ENCODE results near the gene C6orf15. TPM values are rescaled to one million over a fixed set of nuclear protein-coding genes. Genes with fewer than 3 reads are reported as not detected.

The C6orf15 gene
- total and polyA plus RNA-seq, 4 donors, result not detected

GRCh38 chr6:31118178-31118577 lies 5.8 kb upstream of the C6orf15 start:
- no peaks in the 10 kb centered on the region for H3K27me3 ChIP-seq (ENCODE audit: control insufficient read depth in 4 of 4, insufficient read depth in 4 of 4, low read length in 3 of 4)
- H3K9ac ChIP-seq (ENCODE audit: low read depth in 1 of 2, low read length in 2 of 2), result no peak overlapping the region
- no peaks in the 10 kb centered on the region for H3K36me3 ChIP-seq (ENCODE audit: control insufficient read depth in 4 of 4, insufficient read depth in 3 of 4, low read depth in 1 of 4, low read length in 3 of 4)
- no peaks in the 10 kb centered on the region for H3K4me1 ChIP-seq (ENCODE audit: control insufficient read depth in 4 of 4, insufficient read depth in 4 of 4, low read length in 3 of 4)
- DNase-seq (ENCODE audit: low spot score), result no peak
- H3K4me3 ChIP-seq (ENCODE audit: low read depth in 1 of 3, low read length in 3 of 3), result no peak overlapping the region
- WGBS, result 70% methylated on average over 7 of the region's 7 CpGs
- no peaks in the 10 kb centered on the region for H3K9me3 ChIP-seq (ENCODE audit: control insufficient read depth in 4 of 4, low read length in 3 of 4)
- H3K27ac ChIP-seq (ENCODE audit: low read depth in 1 of 2, low read length in 2 of 2), result no peak overlapping the region
- TF ChIP-seq YY1 (IDR thresholded peaks at IDR 0.05) (no peak), RAD21 (IDR thresholded peaks at IDR 0.05) (no peak), HNF4G (IDR thresholded peaks at IDR 0.05) (no peak), REST (IDR thresholded peaks at IDR 0.05) (no peak), ZBTB33 (IDR thresholded peaks at IDR 0.05) (no peak), HNF4A (conservative IDR thresholded peaks at IDR 0.05) (no peak), CTCF (IDR thresholded peaks at IDR 0.05; ENCODE audit: low read depth, low read length, missing input control) (no peak), SP1 (IDR thresholded peaks at IDR 0.05) (no peak), FOXA2 (IDR thresholded peaks at IDR 0.05) (no peak), RXRA (IDR thresholded peaks at IDR 0.05) (no peak), ATF3 (IDR thresholded peaks at IDR 0.05) (no peak), FOXA1 (IDR thresholded peaks at IDR 0.05) (no peak)

GRCh38 chr6:31116661-31117385 lies 4.4 kb upstream of the C6orf15 start:
- Histone ChIP-seq H3K27me3 (ENCODE audit: control insufficient read depth in 4 of 4, insufficient read depth in 4 of 4, low read length in 3 of 4) (no peaks in the 10 kb centered on the region), H3K4me1 (ENCODE audit: control insufficient read depth in 4 of 4, insufficient read depth in 4 of 4, low read length in 3 of 4) (no peaks in the 10 kb centered on the region), H3K36me3 (ENCODE audit: control insufficient read depth in 4 of 4, insufficient read depth in 3 of 4, low read depth in 1 of 4, low read length in 3 of 4) (no peaks in the 10 kb centered on the region), H3K4me3 (ENCODE audit: low read depth in 1 of 3, low read length in 3 of 3) (no peak overlapping the region), H3K27ac (ENCODE audit: low read depth in 1 of 2, low read length in 2 of 2) (no peak overlapping the region), H3K9me3 (ENCODE audit: control insufficient read depth in 4 of 4, low read length in 3 of 4) (no peaks in the 10 kb centered on the region), H3K9ac (ENCODE audit: low read depth in 1 of 2, low read length in 2 of 2) (no peak overlapping the region)
- WGBS, result 74% methylated on average over 19 of the region's 19 CpGs
- DNase-seq (ENCODE audit: low spot score), result no peak
- TF ChIP-seq RXRA (IDR thresholded peaks at IDR 0.05) (no peak), GABPA (IDR thresholded peaks at IDR 0.05 in 1 of 2, conservative IDR thresholded peaks at IDR 0.05 in 1 of 2) (no peak), TAF1 (conservative IDR thresholded peaks at IDR 0.05) (no peak), NR2F2 (IDR thresholded peaks at IDR 0.05) (no peak), CTCF (IDR thresholded peaks at IDR 0.05; ENCODE audit: low read depth, low read length, missing input control) (no peak), REST (IDR thresholded peaks at IDR 0.05) (no peak), ATF3 (IDR thresholded peaks at IDR 0.05) (no peak), YY1 (IDR thresholded peaks at IDR 0.05) (no peak), HNF4G (IDR thresholded peaks at IDR 0.05) (no peak), JUND (IDR thresholded peaks at IDR 0.05) (no peak), RAD21 (IDR thresholded peaks at IDR 0.05) (no peak), FOXA2 (IDR thresholded peaks at IDR 0.05) (no peak), FOXA1 (IDR thresholded peaks at IDR 0.05) (no peak), SP1 (IDR thresholded peaks at IDR 0.05) (no peak)
